Thyroid gland (tissue), 4 donors: ENCODE results near the gene PCDHGB5. TPM values are rescaled to one million over a fixed set of nuclear protein-coding genes. Genes with fewer than 3 reads are reported as not detected.
"Not testable (repeated sequence)": the region's sequence is repeated elsewhere in the genome, so short reads cannot be mapped to it uniquely, and the experiment has no call there.

ENCODE experiments used
- DNase-seq, 2 donors: peaks; one replicate each; pipeline ENCODE4 v3.0.0-alpha.2; 2019
- H3K27ac ChIP-seq, 3 donors: fragments of 200-600 bp; sonication (generic); 1 replicate in 2 of 3; 2 replicates in 1 of 3; pipeline ENCODE4 v1.5.1; 2016 to 2019; ENCODE audit warnings: mild to moderate bottlenecking in 1 of 3, moderate library complexity in 1 of 3
- H3K27me3 ChIP-seq: fragments of 200-600 bp; sonication (generic); one replicate; pipeline ENCODE4 v1.5.1; 2019
- H3K36me3 ChIP-seq, 2 donors: fragments of 200-600 bp; sonication (generic); one replicate each; pipeline ENCODE4 v1.5.1; 2016 to 2019
- H3K4me1 ChIP-seq, 2 donors: fragments of 200-600 bp; sonication (generic); one replicate each; pipeline ENCODE4 v1.5.1; 2017 to 2019
- H3K4me3 ChIP-seq, 3 donors: fragments of 200-600 bp; sonication (generic); replicated peaks in 1 of 3; 1 replicate in 2 of 3; 2 replicates in 1 of 3; pipeline ENCODE4 v1.5.1; 2016; ENCODE audit warnings: mild to moderate bottlenecking in 1 of 3
- H3K9me3 ChIP-seq: fragments of 200-600 bp; sonication (generic); one replicate; pipeline ENCODE4 v1.5.1; 2017
- CTCF ChIP-seq, 6 experiments: fragments of 200-600 bp in 3 of 6; fragments of 450-650 bp in 3 of 6; sonication (generic) in 3 of 6; IDR thresholded peaks; one replicate each; pipeline ENCODE4 v1.5.1; 2016 to 2019; ENCODE audit warnings: antibody characterized with exemption in 6 of 6, mild to moderate bottlenecking in 2 of 6, inconsistent platforms in 1 of 6, moderate library complexity in 1 of 6
- POLR2A ChIP-seq, 2 donors: fragments of 450-650 bp; IDR thresholded peaks; one replicate each; pipeline ENCODE4 v1.6.1; 2017; ENCODE audit warnings: antibody characterized with exemption in 2 of 2, mild to moderate bottlenecking in 2 of 2, moderate library complexity in 1 of 2
- WGBS, 2 donors: methylation state at CpG; one replicate each; pipeline ENCODE4 v1.1.5; 2017; 5-methylcytosine and 5-hydroxymethylcytosine counted together
- intact Hi-C: fragments of 100-400 bp; cut with DNase I; formaldehyde crosslinking; loops from one replicate; pipeline ENCODE4 v1.15.1; 2023
- total RNA-seq, 4 donors: library from RNA; depleted of rRNA; stranded (reverse); fragments of >200 nt; gene quantifications; one replicate each; pipeline ENCODE4 v1.2.3, GENCODE V29; 2016

The PCDHGB5 gene
- total RNA-seq, 4 donors from 2014 or later, result 17.2 to 22.6 (median 20.2) TPM

GRCh38 chr5:141371572-141372475, 25.9 kb upstream of the PCDHGB5 start:
- Histone ChIP-seq H3K36me3 (no peaks in the 10 kb centered on the region), H3K27ac (no peak overlapping the region), H3K4me1 (no peaks in the 10 kb centered on the region), H3K4me3 (no peak overlapping the region), H3K9me3 (no peaks in the 10 kb centered on the region), H3K27me3 (no peaks in the 10 kb centered on the region)
- DNase-seq, result no peak
- intact Hi-C loops, result no loop called here
- 26 to 49% methylated on average over 19 to 45 of the region's 69 CpGs for WGBS, 2 donors
- TF ChIP-seq POLR2A (IDR thresholded peaks at IDR 0.05) (no peak), CTCF (IDR thresholded peaks at IDR 0.05) (no peak)

- peak in 5 of 6 experiments; percentile 10 to 39 (median 15) for TF ChIP-seq CTCF (IDR thresholded peaks at IDR 0.05)
- TF ChIP-seq POLR2A (IDR thresholded peaks at IDR 0.05), result no peak
- Histone ChIP-seq H3K9me3 (no peaks in the 10 kb centered on the region), H3K4me3 (no peak within 1 kb of the TSS), H3K36me3 (no peaks in the 10 kb centered on the region), H3K4me1 (no peaks in the 10 kb centered on the region), H3K27me3 (no peaks in the 10 kb centered on the region), H3K27ac (no peak within 1 kb of the TSS)
- no peak for DNase-seq
- intact Hi-C loops, result no loop called here
- WGBS, 2 donors, result 12 to 13% methylated on average over 12 to 27 of the region's 27 CpGs
Observed at GRCh38 chr5:141373673-141374317, 24.0 kb upstream of the PCDHGB5 start, which contains the start of gene PCDHGA6. PCDHGA6 (plus strand) TSS chr5:141373891; CDS start chr5:141374084, 193 bp downstream.

DNA sequence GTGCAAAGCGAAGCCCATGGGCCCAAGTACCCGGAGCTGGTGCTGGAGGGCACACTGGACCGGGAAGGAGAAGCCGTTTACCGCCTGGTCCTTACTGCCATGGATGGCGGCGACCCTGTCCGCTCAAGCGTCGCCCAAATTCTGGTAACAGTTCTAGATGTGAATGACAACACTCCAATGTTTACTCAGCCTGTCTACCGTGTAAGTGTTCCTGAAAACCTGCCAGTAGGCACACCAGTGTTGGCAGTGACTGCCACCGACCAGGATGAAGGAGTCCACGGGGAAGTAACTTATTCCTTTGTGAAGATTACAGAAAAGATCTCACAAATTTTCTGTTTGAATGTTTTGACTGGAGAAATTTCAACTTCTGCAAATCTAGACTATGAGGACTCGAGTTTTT, 23.1 kb upstream of the PCDHGB5 start:
- DNase-seq, result peak; percentile 23 to 32
- Histone ChIP-seq H3K36me3 (no peaks in the 10 kb centered on the region), H3K27me3 (no peaks in the 10 kb centered on the region), H3K4me3 (no peak overlapping the region), H3K9me3 (no peaks in the 10 kb centered on the region), H3K4me1 (no peaks in the 10 kb centered on the region), H3K27ac (no peak overlapping the region)
- intact Hi-C loops, result no loop called here
- 46 to 56% methylated on average over 14 of the region's 14 CpGs for WGBS, 2 donors
- TF ChIP-seq POLR2A (IDR thresholded peaks at IDR 0.05) (no peak), CTCF (IDR thresholded peaks at IDR 0.05) (no peak)

DNA sequence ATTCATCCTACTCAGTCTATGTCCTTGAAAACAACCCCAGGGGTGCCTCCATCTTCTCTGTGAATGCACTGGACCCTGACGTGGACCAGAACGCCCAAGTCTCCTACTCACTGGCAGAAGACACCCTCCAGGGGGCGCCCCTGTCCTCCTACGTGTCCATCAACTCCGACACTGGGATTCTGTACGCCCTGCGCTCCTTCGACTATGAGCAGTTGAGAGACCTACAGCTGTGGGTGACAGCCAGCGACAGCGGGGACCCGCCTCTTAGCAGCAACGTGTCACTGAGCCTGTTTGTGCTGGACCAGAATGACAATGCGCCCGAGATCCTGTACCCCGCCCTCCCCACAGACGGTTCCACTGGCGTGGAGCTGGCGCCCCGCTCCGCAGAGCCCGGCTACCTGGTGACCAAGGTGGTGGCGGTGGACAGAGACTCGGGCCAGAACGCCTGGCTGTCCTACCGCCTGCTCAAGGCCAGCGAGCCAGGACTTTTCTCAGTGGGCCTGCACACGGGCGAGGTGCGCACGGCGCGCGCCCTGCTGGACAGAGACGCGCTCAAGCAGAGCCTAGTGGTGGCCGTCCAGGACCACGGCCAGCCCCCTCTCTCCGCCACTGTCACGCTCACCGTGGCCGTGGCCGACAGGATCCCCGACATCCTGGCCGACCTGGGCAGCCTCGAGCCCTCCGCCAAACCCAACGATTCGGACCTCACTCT, 22.1 kb upstream of the PCDHGB5 start:
- DNase-seq, H3K9me3 ChIP-seq, H3K4me3 ChIP-seq, intact Hi-C loops, H3K27me3 ChIP-seq, H3K36me3 ChIP-seq, H3K4me1 ChIP-seq, H3K27ac ChIP-seq: not testable (repeated sequence)
- 38 to 42% methylated on average over 12 to 15 of the region's 48 CpGs for WGBS, 2 donors

DNA sequence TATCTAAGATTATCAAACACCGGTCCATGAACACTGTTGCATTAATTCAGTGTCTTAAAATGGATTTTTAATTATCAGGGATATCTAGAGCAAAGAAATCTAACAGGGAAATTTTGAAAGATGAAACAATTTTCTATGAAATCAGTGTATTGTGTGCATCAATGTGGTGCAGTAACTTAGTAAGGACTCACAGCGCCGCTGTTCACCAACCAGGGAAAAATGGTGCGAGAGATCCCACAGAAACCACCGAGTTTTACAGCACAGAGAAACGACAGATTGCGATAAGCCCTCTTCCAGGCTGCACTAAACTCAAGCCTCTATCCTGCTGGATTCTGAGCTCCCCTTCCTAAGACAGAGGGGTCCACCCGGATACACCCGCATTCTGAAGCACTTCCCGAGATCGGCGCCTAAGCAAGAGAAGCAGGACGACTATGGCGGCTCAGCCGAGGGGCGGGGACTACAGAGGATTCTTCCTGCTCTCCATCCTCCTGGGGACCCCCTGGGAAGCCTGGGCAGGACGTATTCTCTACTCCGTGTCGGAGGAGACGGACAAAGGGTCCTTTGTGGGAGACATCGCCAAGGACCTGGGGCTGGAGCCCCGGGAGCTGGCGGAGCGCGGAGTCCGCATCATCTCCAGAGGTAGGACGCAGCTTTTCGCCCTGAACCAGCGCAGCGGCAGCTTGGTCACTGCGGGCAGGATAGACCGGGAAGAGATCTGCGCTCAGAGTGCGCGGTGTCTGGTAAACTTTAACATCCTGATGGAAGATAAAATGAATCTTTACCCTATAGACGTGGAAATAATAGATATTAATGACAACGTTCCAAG, 15.1 kb upstream of the PCDHGB5 start, which contains the start of gene PCDHGA7:
PCDHGA7 (plus strand) TSS at position 274 of the 826 bp plus-strand sequence; CDS start at position 432, 158 bp downstream.
- intact Hi-C loops, result no loop called here
- Histone ChIP-seq H3K4me1 (no peaks in the 10 kb centered on the region), H3K36me3 (no peaks in the 10 kb centered on the region), H3K27me3 (no peaks in the 10 kb centered on the region), H3K27ac (no peak within 1 kb of the TSS), H3K9me3 (no peaks in the 10 kb centered on the region), H3K4me3 (peak within 1 kb of the TSS in 1 of 3 donors; percentile 16)
- 9 to 17% methylated on average over 37 of the region's 37 CpGs for WGBS, 2 donors
- DNase-seq, result peak in 1 of 2 donors; percentile 22
- TF ChIP-seq POLR2A (IDR thresholded peaks at IDR 0.05), result no peak
- TF ChIP-seq CTCF (IDR thresholded peaks at IDR 0.05), result peak in 4 of 6 experiments; percentile 9 to 33 (median 30)
